ENCODE measurements around the gene SPHK2.

DNA sequence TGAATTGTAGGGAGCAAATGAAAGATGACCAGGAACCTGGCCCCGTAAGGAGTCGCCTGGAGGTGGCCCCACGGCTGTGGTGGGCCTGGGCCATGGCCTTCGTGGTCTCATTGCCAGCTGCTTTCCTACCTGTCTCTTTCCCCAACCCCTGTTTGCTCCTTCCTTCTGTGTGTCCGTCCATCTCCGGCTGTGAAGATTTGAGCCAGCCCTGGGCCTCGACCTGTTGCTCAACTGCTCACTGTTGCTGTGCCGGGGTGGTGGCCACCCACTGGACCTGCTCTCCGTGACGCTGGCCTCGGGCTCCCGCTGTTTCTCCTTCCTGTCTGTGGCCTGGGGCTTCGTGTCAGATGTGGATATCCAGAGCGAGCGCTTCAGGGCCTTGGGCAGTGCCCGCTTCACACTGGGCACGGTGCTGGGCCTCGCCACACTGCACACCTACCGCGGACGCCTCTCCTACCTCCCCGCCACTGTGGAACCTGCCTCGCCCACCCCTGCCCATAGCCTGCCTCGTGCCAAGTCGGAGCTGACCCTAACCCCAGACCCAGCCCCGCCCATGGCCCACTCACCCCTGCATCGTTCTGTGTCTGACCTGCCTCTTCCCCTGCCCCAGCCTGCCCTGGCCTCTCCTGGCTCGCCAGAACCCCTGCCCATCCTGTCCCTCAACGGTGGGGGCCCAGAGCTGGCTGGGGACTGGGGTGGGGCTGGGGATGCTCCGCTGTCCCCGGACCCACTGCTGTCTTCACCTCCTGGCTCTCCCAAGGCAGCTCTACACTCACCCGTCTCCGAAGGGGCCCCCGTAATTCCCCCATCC, 9.4 kb downstream of the SPHK2 start:
- TF ChIP-seq, protein P1, sequence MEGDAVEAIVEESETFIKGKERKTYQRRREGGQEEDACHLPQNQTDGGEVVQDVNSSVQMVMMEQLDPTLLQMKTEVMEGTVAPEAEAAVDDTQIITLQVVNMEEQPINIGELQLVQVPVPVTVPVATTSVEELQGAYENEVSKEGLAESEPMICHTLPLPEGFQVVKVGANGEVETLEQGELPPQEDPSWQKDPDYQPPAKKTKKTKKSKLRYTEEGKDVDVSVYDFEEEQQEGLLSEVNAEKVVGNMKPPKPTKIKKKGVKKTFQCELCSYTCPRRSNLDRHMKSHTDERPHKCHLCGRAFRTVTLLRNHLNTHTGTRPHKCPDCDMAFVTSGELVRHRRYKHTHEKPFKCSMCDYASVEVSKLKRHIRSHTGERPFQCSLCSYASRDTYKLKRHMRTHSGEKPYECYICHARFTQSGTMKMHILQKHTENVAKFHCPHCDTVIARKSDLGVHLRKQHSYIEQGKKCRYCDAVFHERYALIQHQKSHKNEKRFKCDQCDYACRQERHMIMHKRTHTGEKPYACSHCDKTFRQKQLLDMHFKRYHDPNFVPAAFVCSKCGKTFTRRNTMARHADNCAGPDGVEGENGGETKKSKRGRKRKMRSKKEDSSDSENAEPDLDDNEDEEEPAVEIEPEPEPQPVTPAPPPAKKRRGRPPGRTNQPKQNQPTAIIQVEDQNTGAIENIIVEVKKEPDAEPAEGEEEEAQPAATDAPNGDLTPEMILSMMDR (IDR thresholded peaks at IDR 0.05): no peak
- TF ChIP-seq POLR2A (IDR thresholded peaks at IDR 0.05): no peak
